K562 (cell line): ENCODE results near the gene SLC13A3. TPM values are rescaled to one million over a fixed set of nuclear protein-coding genes. Genes with fewer than 3 reads are reported as not detected.

Experiments used
- BRD4 ChIP-seq: fragments of 200-600 bp; sonication (generic); IDR thresholded peaks from 2 replicates; pipeline ENCODE4 v1.6.1; 2017; ENCODE audit warnings: inconsistent platforms
- CCAR2 ChIP-seq: fragments of 200-400 bp; formaldehyde crosslinking; IDR thresholded peaks from 2 replicates; pipeline ENCODE4 v1.6.1; 2017; ENCODE audit warnings: mild to moderate bottlenecking, low read depth, low read length
- ELF1 ChIP-seq: fragments of 200-800 bp; sonication (Bioruptor generic); IDR thresholded peaks from 2 replicates; pipeline ENCODE4 v1.6.1; 2016; ENCODE audit warnings: missing genetic modification characterization, missing compliant biosample characterization
- HNRNPK ChIP-seq: fragments of 200-400 bp; formaldehyde crosslinking; IDR thresholded peaks from one replicate; pipeline ENCODE4 v1.6.1; 2018; ENCODE audit warnings: mild to moderate bottlenecking, low read depth, low read length; ENCODE audit not compliant: poor library complexity, severe bottlenecking
- NCOR1 ChIP-seq: fragments of 450-650 bp; IDR thresholded peaks from 2 replicates; pipeline ENCODE4 v1.6.1; 2016; ENCODE audit warnings: mild to moderate bottlenecking, moderate library complexity
- NEUROD1 ChIP-seq: fragments of 150-350 bp; IDR thresholded peaks from 2 replicates; pipeline ENCODE4 v1.6.1; 2014; ENCODE audit warnings: borderline replicate concordance, low read length, low read depth; ENCODE audit not compliant: partially characterized antibody
- PHB ChIP-seq: fragments of 250-450 bp; sonication (Bioruptor Pico); IDR thresholded peaks from 2 replicates; pipeline ENCODE4 v1.5.0; 2021
- RFX5 ChIP-seq: IDR thresholded peaks from 2 replicates; pipeline ENCODE4 v1.6.1; 2011; ENCODE audit warnings: low read depth, mild to moderate bottlenecking, improper control_type of control experiment, low read length
- SAFB2 ChIP-seq: fragments of 200-400 bp; formaldehyde crosslinking; IDR thresholded peaks from 2 replicates; pipeline ENCODE4 v1.6.1; 2018; ENCODE audit warnings: borderline replicate concordance, low read length, low read depth, moderate library complexity; ENCODE audit not compliant: severe bottlenecking
- SOX6 ChIP-seq: fragments of 450-650 bp; IDR thresholded peaks from 2 replicates; pipeline ENCODE4 v1.6.1; 2014; ENCODE audit warnings: mild to moderate bottlenecking
- TGIF2 ChIP-seq: sonication (generic); formaldehyde crosslinking; IDR thresholded peaks from 2 replicates; pipeline ENCODE4 v1.8.1; 2022; ENCODE audit warnings: mild to moderate bottlenecking, missing genetic modification reagents, moderate library complexity
- XRCC3 ChIP-seq: fragments of 450-650 bp; IDR thresholded peaks from 2 replicates; pipeline ENCODE4 v1.6.1; 2017; ENCODE audit warnings: mild to moderate bottlenecking, moderate library complexity
- ZNF561 ChIP-seq: fragments of 450-650 bp; formaldehyde crosslinking; conservative IDR thresholded peaks from 2 replicates; pipeline ENCODE4 v1.4.0; 2020; ENCODE audit warnings: mild to moderate bottlenecking, moderate library complexity
- polyA plus RNA-seq, 8 experiments: library from polyadenylated mRNA; depleted of rRNA in 4 of 8; stranded (reverse) in 5 of 8; unstranded in 3 of 8; fragments of >200 nt; fragmentation: Nextera tagmentation in 2 of 8; fragmentation: Illumina TruSeq in 1 of 8; extraction: Ambion mirVana in 2 of 8; extraction: Trizol in 1 of 8; gene quantifications; 2 replicates each; pipeline versions ENCODE4 v1.2.1 to v1.2.3, GENCODE V29; 2011 to 2014; ENCODE audit warnings: inconsistent platforms in 1 of 8, missing spikeins in 1 of 8
- total RNA-seq, 7 experiments: library from RNA; depleted of rRNA in 6 of 7; stranded (reverse); fragments of >200 nt in 6 of 7; fragmentation: Illumina TruSeq in 2 of 7; extraction: Trizol in 2 of 7; gene quantifications; 2 replicates each; pipeline versions ENCODE4 v1.2.1 to v1.2.3, GENCODE V29; 2011 to 2021; ENCODE audit warnings: low replicate concordance in 1 of 7
- TF ChIP-seq, protein P1 (sequence below), 2 experiments: fragments of 450-650 bp; formaldehyde crosslinking in 1 of 2; IDR thresholded peaks; 2 replicates each; pipeline versions ENCODE4 v1.4.0 to v1.6.1; 2014 to 2020; ENCODE audit warnings: mild to moderate bottlenecking in 2 of 2, borderline replicate concordance in 1 of 2, low read depth in 1 of 2
- TF ChIP-seq, protein P2 (sequence below): IDR thresholded peaks from 3 replicates; pipeline ENCODE4 v1.6.1; 2011; ENCODE audit warnings: borderline replicate concordance, mild to moderate bottlenecking; ENCODE audit not compliant: insufficient read length, insufficient read depth
- TF ChIP-seq, protein P3 (sequence below): fragments of 250-450 bp; sonication (Bioruptor Pico); IDR thresholded peaks from 2 replicates; pipeline ENCODE4 v1.5.0; 2022; ENCODE audit warnings: mild to moderate bottlenecking

SLC13A3 gene
- total and polyA plus RNA-seq, 9 of the 15 experiments (the other 6 are each of a cell fraction or from before 2014, with no cell fraction given): 5.5 to 16.4 (median 8.5) TPM

DNA sequence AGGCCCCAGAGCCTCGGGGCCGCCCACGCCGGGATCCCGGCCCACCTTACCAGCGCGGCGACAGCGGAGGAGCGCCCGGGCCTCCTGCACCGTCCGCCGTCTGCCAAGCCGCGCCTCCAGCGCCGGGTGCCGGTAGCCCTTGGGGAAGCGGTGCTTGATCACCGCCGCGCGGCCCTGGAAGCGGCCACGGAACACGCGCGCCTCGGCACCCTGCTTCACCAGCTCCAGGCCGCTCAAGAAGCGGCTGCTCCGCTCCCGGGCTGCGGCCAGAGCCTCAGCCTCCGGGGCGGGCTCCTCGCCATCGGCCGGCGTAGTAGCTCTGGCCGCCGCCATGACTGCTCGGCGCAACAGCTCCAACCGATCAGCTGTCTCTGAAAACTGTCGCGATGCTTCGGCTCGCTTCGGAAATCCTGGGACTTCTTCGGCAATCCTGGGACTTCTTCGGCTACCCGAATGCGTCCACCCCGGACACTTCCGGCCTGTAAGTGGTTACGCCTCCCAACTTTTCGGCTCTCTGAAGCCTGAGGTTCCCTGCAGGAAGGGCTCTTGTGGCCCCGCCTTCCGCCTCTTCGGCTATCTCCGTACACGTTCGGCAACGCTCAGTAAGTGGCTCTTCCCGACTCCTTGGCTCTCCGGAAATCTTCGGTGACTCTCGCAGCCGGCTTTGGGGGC is 38.0 kb upstream of the SLC13A3 start, which contains the start of gene TP53RK (continued):
- TF ChIP-seq, protein P1, sequence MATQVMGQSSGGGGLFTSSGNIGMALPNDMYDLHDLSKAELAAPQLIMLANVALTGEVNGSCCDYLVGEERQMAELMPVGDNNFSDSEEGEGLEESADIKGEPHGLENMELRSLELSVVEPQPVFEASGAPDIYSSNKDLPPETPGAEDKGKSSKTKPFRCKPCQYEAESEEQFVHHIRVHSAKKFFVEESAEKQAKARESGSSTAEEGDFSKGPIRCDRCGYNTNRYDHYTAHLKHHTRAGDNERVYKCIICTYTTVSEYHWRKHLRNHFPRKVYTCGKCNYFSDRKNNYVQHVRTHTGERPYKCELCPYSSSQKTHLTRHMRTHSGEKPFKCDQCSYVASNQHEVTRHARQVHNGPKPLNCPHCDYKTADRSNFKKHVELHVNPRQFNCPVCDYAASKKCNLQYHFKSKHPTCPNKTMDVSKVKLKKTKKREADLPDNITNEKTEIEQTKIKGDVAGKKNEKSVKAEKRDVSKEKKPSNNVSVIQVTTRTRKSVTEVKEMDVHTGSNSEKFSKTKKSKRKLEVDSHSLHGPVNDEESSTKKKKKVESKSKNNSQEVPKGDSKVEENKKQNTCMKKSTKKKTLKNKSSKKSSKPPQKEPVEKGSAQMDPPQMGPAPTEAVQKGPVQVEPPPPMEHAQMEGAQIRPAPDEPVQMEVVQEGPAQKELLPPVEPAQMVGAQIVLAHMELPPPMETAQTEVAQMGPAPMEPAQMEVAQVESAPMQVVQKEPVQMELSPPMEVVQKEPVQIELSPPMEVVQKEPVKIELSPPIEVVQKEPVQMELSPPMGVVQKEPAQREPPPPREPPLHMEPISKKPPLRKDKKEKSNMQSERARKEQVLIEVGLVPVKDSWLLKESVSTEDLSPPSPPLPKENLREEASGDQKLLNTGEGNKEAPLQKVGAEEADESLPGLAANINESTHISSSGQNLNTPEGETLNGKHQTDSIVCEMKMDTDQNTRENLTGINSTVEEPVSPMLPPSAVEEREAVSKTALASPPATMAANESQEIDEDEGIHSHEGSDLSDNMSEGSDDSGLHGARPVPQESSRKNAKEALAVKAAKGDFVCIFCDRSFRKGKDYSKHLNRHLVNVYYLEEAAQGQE (IDR thresholded peaks at IDR 0.05; ENCODE audit: borderline replicate concordance): no peak
- TF ChIP-seq, protein P1 (CRISPR knock-in tag; IDR thresholded peaks at IDR 0.05; ENCODE audit: low read depth): peak; percentile 71
- TF ChIP-seq, protein P2, sequence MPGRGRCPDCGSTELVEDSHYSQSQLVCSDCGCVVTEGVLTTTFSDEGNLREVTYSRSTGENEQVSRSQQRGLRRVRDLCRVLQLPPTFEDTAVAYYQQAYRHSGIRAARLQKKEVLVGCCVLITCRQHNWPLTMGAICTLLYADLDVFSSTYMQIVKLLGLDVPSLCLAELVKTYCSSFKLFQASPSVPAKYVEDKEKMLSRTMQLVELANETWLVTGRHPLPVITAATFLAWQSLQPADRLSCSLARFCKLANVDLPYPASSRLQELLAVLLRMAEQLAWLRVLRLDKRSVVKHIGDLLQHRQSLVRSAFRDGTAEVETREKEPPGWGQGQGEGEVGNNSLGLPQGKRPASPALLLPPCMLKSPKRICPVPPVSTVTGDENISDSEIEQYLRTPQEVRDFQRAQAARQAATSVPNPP: no peak
- no peak for TF ChIP-seq PHB (CRISPR knock-in tag)
- TF ChIP-seq ZNF561 (CRISPR knock-in tag): no peak
- TF ChIP-seq SAFB2: no peak
- peak; percentile 57; the same call in 1 of the 2 replicates for TF ChIP-seq BRD4
- no peak for TF ChIP-seq HNRNPK
- no peak for TF ChIP-seq NEUROD1
- TF ChIP-seq TGIF2: peak; percentile 95
- TF ChIP-seq, protein P3, sequence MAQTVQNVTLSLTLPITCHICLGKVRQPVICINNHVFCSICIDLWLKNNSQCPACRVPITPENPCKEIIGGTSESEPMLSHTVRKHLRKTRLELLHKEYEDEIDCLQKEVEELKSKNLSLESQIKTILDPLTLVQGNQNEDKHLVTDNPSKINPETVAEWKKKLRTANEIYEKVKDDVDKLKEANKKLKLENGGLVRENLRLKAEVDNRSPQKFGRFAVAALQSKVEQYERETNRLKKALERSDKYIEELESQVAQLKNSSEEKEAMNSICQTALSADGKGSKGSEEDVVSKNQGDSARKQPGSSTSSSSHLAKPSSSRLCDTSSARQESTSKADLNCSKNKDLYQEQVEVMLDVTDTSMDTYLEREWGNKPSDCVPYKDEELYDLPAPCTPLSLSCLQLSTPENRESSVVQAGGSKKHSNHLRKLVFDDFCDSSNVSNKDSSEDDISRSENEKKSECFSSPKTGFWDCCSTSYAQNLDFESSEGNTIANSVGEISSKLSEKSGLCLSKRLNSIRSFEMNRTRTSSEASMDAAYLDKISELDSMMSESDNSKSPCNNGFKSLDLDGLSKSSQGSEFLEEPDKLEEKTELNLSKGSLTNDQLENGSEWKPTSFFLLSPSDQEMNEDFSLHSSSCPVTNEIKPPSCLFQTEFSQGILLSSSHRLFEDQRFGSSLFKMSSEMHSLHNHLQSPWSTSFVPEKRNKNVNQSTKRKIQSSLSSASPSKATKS (CRISPR knock-in tag): no peak
- TF ChIP-seq CCAR2: no peak
- TF ChIP-seq ELF1 (tag): no peak
- no peak for TF ChIP-seq NCOR1
- TF ChIP-seq XRCC3: no peak
- 0 out of 2 replicates have a peak, but pooled peaks have one; percentile 12 for TF ChIP-seq SOX6
- TF ChIP-seq RFX5: no peak
